WTC11 (cell line): ENCODE results near the gene ZC3H12A. TPM values are rescaled to one million over a fixed set of nuclear protein-coding genes. Genes with fewer than 3 reads are reported as not detected.

Experiments used
- ATAC-seq: fragments of 200-7000 bp; cut with Tn5 transposase; 2 replicates; pipeline ENCODE4 v1.10.0; 2021; ENCODE audit warnings: mild to moderate bottlenecking, moderate library complexity
- CTCF ChIA-PET: fragments of 300-600 bp; sonication (Branson Sonifier 250); formaldehyde crosslinking; loops from one replicate; lab custom pipeline; 2021; ENCODE audit warnings: antibody characterized with exemption; lab: Charles Lee
- POLR2A ChIA-PET: fragments of 350-600 bp; sonication (Branson Sonifier 250); formaldehyde crosslinking; loops from one replicate; lab custom pipeline; 2021; ENCODE audit warnings: antibody characterized with exemption; lab: Charles Lee
- DNase-seq: peaks from one replicate; pipeline ENCODE4 v3.0.0; 2021; ENCODE audit warnings: low spot score
- H3K27ac Mint-ChIP-seq: 2 replicates; pipeline ENCODE4 v1.8.0; 2021; ENCODE audit warnings: mixed read lengths
- H3K27me3 Mint-ChIP-seq: 2 replicates; pipeline ENCODE4 v1.8.0; 2021; ENCODE audit warnings: low read depth, mild to moderate bottlenecking, moderate library complexity, mixed read lengths
- H3K36me3 Mint-ChIP-seq: 2 replicates; pipeline ENCODE4 v1.8.0; 2021; ENCODE audit warnings: mixed read lengths
- H3K4me1 Mint-ChIP-seq: 2 replicates; pipeline ENCODE4 v1.8.0; 2022; ENCODE audit warnings: mixed read lengths
- H3K4me3 Mint-ChIP-seq: 2 replicates; pipeline ENCODE4 v1.8.0; 2021; ENCODE audit warnings: mild to moderate bottlenecking, moderate library complexity, mixed read lengths
- H3K9me3 Mint-ChIP-seq: 2 replicates; pipeline ENCODE4 v1.8.0; 2021; ENCODE audit warnings: mixed read lengths
- E2F1 ChIP-seq: sonication (generic); formaldehyde crosslinking; IDR thresholded peaks from 2 replicates; pipeline ENCODE4 v1.8.0; 2022; ENCODE audit warnings: mild to moderate bottlenecking, missing genetic modification reagents
- E2F4 ChIP-seq: sonication (generic); formaldehyde crosslinking; IDR thresholded peaks from 2 replicates; pipeline ENCODE4 v1.8.1; 2022; ENCODE audit warnings: low read depth, mild to moderate bottlenecking, moderate library complexity, missing genetic modification reagents, borderline replicate concordance
- E2F5 ChIP-seq: sonication (generic); formaldehyde crosslinking; IDR thresholded peaks from 2 replicates; pipeline ENCODE4 v1.8.1; 2022; ENCODE audit warnings: mild to moderate bottlenecking, moderate library complexity, missing genetic modification reagents
- EMX1 ChIP-seq: fragments of 250-450 bp; sonication (Bioruptor Pico); IDR thresholded peaks from 2 replicates; pipeline ENCODE4 v1.8.0; 2021; ENCODE audit warnings: mild to moderate bottlenecking
- ESRRA ChIP-seq: sonication (generic); formaldehyde crosslinking; IDR thresholded peaks from 2 replicates; pipeline ENCODE4 v1.8.1; 2022; ENCODE audit warnings: mild to moderate bottlenecking, missing genetic modification reagents, borderline replicate concordance
- NR3C1 ChIP-seq: sonication (generic); formaldehyde crosslinking; conservative IDR thresholded peaks from 2 replicates; pipeline ENCODE4 v1.8.1; 2023; ENCODE audit warnings: low read depth, mild to moderate bottlenecking, missing genetic modification reagents
- PRDM15 ChIP-seq: sonication (generic); formaldehyde crosslinking; IDR thresholded peaks from 2 replicates; pipeline ENCODE4 v1.8.0; 2022; ENCODE audit warnings: missing genetic modification reagents
- ZNF219 ChIP-seq: sonication (generic); formaldehyde crosslinking; IDR thresholded peaks from 2 replicates; pipeline ENCODE4 v1.8.0; 2023; ENCODE audit warnings: missing genetic modification reagents, mild to moderate bottlenecking, borderline replicate concordance
- ZNF232 ChIP-seq: sonication (generic); formaldehyde crosslinking; IDR thresholded peaks from 2 replicates; pipeline ENCODE4 v1.8.0; 2022; ENCODE audit warnings: mild to moderate bottlenecking, missing genetic modification reagents
- ZNF263 ChIP-seq: sonication (generic); formaldehyde crosslinking; IDR thresholded peaks from 2 replicates; pipeline ENCODE4 v1.8.1; 2022; ENCODE audit warnings: low read depth, mild to moderate bottlenecking, moderate library complexity, missing genetic modification reagents
- ZNF281 ChIP-seq: sonication (generic); formaldehyde crosslinking; IDR thresholded peaks from 2 replicates; pipeline ENCODE4 v1.8.0; 2023; ENCODE audit warnings: mild to moderate bottlenecking, missing genetic modification reagents
- total RNA-seq: library from RNA; stranded (reverse); gene quantifications from 3 replicates; pipeline ENCODE4 v1.2.3, GENCODE V29; 2021

The ZC3H12A gene
- total RNA-seq, 1 experiment from 2014 or later = 10.9 TPM

GRCh38 chr1:37425221-37425620, 49.2 kb upstream of the ZC3H12A start (continued):
- no peak for TF ChIP-seq ZNF281 (CRISPR knock-in tag)

GRCh38 chr1:37429029-37429428, 45.4 kb upstream of the ZC3H12A start:
- TF ChIP-seq ESRRA (CRISPR knock-in tag) = no peak
- DNase-seq (no peak), ATAC-seq (no peak)
- Mint-ChIP-seq H3K4me3 (no peak overlapping the region), H3K9me3 (no peaks in the 10 kb centered on the region), H3K27me3 (no peaks in the 10 kb centered on the region), H3K4me1 (peaks cover 6% of the 10 kb centered on the region), H3K36me3 (no peaks in the 10 kb centered on the region), H3K27ac (no peak overlapping the region)
- CTCF ChIA-PET = no interaction called here
- POLR2A ChIA-PET = no interaction called here

GRCh38 chr1:37430103-37430985, 44.0 kb upstream of the ZC3H12A start:
- no peaks in the 10 kb centered on the region for H3K9me3 Mint-ChIP-seq
- peaks cover 13% of the 10 kb centered on the region for H3K4me1 Mint-ChIP-seq
- ChIA-PET CTCF (interaction anchor here (1.4 to 1.5 kb wide), 2 partner anchors 35 to 39 kb away, joined by 3 to 4 read pairs; no protein-coding TSS in a partner anchor), POLR2A (no interaction called here)
- no peak overlapping the region for H3K27ac Mint-ChIP-seq
- TF ChIP-seq ZNF219 (CRISPR knock-in tag) = no peak
- peak; percentile 57 for TF ChIP-seq PRDM15 (CRISPR knock-in tag)
- no peak overlapping the region for H3K4me3 Mint-ChIP-seq
- ATAC-seq = no peak
- DNase-seq = no peak
- no peaks in the 10 kb centered on the region for H3K36me3 Mint-ChIP-seq
- H3K27me3 Mint-ChIP-seq = no peaks in the 10 kb centered on the region

GRCh38 chr1:37432716-37433115, 41.7 kb upstream of the ZC3H12A start:
- H3K4me1 Mint-ChIP-seq = peaks cover 13% of the 10 kb centered on the region
- ChIA-PET POLR2A (no interaction called here), CTCF (interaction anchor here (1.0 to 1.6 kb wide), 3 partner anchors 15 to 42 kb away, joined by 3 to 8 read pairs (median 8); no protein-coding TSS in a partner anchor)
- no peaks in the 10 kb centered on the region for H3K36me3 Mint-ChIP-seq
- peaks cover 14% of the 10 kb centered on the region for H3K27me3 Mint-ChIP-seq
- no peak for DNase-seq
- no peak for ATAC-seq
- no peak overlapping the region for H3K4me3 Mint-ChIP-seq
- no peak overlapping the region for H3K27ac Mint-ChIP-seq
- no peaks in the 10 kb centered on the region for H3K9me3 Mint-ChIP-seq
- TF ChIP-seq EMX1 (no peak), ZNF263 (CRISPR knock-in tag) (no peak), ESRRA (CRISPR knock-in tag) (no peak), NR3C1 (no peak), E2F5 (no peak), E2F4 (CRISPR knock-in tag) (no peak), PRDM15 (CRISPR knock-in tag) (no peak), ZNF232 (CRISPR knock-in tag) (no peak), E2F1 (no peak)
